Vagina (tissue), 2 donors: ENCODE data around the gene TP53AIP1.

Experiments
- CTCF ChIP-seq, 3 experiments: fragments of 450-650 bp in 2 of 3; fragments of 200-600 bp in 1 of 3; sonication (generic) in 1 of 3; IDR thresholded peaks; one replicate each; pipeline ENCODE4 v1.5.1; 2017 to 2019; ENCODE audit warnings: antibody characterized with exemption in 3 of 3, mild to moderate bottlenecking in 2 of 3, moderate library complexity in 2 of 3
- POLR2A ChIP-seq, 2 donors: fragments of 450-650 bp; IDR thresholded peaks; one replicate each; pipeline ENCODE4 v1.6.1; 2017; ENCODE audit warnings: antibody characterized with exemption in 2 of 2, mild to moderate bottlenecking in 2 of 2, moderate library complexity in 2 of 2
- POLR2AphosphoS5 ChIP-seq, 2 donors: sonication (generic); formaldehyde crosslinking; IDR thresholded peaks; one replicate each; pipeline ENCODE4 v1.9.0; 2017; ENCODE audit warnings: antibody characterized with exemption in 2 of 2, mild to moderate bottlenecking in 2 of 2, low read depth in 1 of 2; ENCODE audit not compliant: insufficient read depth in 1 of 2

GRCh38 chr11:128917144-128917724, 25.4 kb downstream of the TP53AIP1 start:
- TF ChIP-seq CTCF (IDR thresholded peaks at IDR 0.05) (no peak), POLR2A (IDR thresholded peaks at IDR 0.05) (no peak), POLR2AphosphoS5 (IDR thresholded peaks at IDR 0.05; ENCODE audit: insufficient read depth in 1 of 2, low read depth in 1 of 2) (no peak)
